Dermis microvascular lymphatic vessel endothelial cell (primary cell): ENCODE measurements around the gene GMPS. TPM values are rescaled to one million over a fixed set of nuclear protein-coding genes. Genes with fewer than 3 reads are reported as not detected.
A peak's percentile ranks its signal among the peaks of the same experiment; 100 is the strongest.
"Not testable (repeated sequence)": the region's sequence is repeated elsewhere in the genome, so short reads cannot be mapped to it uniquely, and the experiment has no call there.

Experiments used
- DNase-seq, 2 donors: peaks; one replicate each; pipeline versions ENCODE4 v3.0.0 to v3.0.0-alpha.2; 2010; ENCODE audit warnings: low read depth in 2 of 2
- total RNA-seq: library from RNA; depleted of rRNA; stranded (reverse); fragments of >200 nt; gene quantifications from 2 replicates; pipeline ENCODE4 v1.2.1, GENCODE V29; 2014

GMPS gene
- total RNA-seq, 1 donor from 2014 or later: 11.0 TPM

DNA sequence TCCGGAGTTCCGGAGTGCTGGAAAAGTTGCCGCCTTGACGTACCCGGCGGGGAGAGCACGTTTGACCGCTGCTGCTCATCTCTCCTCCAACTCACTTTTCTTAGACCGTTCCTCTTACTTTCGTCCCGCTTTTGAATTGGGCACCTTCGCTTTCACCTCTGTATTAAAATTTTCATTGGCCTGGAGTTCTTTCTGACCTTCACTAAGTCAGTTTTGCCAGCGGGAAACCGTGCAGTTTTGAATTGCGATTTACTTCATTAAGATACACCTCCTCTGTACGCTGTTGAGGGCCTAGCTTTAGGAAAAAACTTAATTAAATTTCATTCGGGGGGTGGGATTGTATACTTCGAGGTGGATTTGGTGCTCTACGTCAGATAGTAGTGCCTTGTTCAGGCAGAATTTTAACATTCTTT is 1.3 kb downstream of the GMPS start:
- DNase-seq: no peak

DNA sequence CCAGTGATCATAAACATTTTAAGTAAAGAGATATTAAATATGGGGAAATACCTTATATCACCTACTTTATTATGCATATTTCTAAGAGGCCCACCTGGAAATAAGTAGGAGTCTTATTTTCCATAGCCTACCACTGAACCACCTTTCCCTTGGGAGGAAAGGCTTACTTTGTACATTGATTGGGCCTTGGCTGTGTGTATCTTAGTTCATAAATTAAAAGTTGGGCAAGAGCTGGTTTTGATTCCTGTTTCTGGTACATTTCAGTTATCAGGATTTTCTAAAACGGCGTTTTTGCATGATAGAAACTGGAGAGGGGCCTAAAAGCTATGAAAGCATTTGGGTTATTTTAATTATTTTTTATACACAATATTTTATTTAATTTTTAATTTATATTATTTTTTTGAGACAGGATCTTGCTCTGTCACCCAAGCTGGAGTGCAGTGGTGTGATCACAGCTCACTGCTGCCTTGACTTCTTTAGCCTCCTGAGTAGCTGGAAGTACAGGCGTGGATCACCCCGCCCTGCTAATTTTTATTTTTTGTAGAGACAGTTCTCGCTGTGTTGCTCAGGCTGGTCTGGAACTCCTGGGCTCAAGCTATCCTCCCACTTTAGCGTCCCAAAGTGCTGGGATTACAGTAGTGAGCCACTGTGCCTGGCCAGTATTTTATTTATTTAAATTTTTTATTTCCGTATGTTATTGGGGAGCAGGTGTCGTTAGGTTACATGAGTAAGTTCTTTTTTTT is 2.6 kb downstream of the GMPS start:
- DNase-seq: no peak

DNA sequence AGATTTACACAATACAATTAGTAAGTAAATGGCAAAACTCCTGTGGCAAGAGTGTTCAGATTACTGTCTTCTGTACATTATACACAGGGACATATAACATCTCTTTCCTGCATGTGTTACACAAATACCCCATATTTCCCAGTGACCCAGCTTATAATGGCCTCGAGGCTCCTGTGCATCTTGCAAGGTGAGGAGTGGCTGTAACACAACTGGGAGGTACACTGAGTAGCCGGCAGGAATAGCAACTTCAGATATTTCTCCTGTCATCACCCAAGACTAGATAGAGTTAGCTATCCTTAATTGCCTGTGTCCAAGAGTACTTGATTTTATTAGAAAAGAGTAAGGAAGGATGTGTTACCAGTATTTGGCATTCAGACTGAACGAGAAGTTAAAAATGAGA is 5.6 kb downstream of the GMPS start:
- DNase-seq: no peak

DNA sequence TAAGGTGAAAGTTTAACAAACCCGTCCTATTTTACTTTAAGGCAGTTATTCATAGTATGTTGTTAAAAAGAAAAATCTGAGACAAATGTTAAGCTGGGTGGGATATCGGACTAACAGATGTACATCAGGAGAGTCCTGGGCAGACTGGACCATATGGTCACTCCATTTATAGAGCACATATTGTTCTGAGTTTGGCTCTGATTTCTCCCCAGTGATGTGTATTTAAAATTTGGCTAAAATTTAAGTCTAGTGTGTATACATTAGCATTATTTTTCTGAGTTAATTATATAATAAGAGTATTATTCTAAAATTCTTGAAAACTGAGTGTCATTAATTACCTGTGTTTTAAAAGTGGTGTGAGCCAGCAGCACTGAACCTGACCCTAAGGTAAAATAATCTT is 6.1 kb downstream of the GMPS start:
- no peak for DNase-seq

DNA sequence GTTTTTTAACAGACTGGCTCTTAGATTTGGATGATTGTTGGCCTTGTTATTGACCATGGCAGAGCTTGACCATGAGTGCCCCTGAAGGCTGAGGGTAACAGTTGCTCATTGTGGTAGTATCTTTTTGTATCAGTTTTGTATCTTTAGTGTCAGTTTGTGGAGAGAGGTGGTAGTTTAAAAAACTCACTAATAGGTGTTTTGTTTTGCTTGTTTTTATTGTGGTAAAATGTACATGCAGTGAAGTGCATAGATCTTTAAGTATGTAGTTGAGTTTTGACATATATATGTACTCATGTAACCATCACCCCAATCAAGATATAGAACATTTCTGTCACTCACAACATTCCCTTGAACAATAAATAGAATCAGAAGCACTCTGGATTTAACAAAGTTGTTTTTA is 9.8 kb downstream of the GMPS start:
- DNase-seq: no peak

DNA sequence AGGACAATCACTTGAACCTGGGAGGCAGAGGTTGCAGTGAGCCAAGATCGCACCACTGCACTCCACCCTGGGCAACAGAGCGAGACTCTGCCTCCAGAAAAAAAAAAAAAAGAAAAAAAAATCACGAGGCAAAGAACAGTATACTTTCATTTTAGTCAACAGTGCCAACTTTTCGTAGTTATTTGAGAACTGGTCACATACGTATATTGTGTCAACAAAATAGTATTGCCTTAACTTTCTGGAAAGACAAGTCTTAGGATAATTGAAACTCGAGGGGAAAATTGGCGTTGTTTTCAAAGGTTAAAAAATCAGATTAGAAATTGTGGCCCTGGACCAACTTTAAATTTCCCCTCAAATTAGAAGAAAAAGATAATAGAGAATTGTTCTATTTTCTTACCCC is 13.8 kb downstream of the GMPS start:
- DNase-seq: no peak

DNA sequence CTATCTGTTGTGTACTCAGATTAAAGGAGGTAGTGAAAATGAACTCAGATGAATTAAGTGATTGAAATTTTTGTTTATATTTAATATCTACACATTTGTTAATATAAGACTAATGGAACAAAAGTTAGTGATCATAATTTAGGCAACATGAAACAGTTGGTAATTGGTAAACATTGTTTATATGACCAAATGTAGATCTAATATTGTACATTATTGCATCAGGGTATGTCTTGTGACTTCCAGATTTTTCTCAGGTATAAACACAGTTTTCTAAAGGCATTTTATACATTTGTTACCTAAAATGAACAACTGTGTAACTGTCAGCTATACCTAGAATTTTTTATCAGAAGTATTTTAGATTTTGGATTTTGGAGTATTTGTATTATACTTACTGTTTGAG is 14.8 kb downstream of the GMPS start:
- DNase-seq: no peak

DNA sequence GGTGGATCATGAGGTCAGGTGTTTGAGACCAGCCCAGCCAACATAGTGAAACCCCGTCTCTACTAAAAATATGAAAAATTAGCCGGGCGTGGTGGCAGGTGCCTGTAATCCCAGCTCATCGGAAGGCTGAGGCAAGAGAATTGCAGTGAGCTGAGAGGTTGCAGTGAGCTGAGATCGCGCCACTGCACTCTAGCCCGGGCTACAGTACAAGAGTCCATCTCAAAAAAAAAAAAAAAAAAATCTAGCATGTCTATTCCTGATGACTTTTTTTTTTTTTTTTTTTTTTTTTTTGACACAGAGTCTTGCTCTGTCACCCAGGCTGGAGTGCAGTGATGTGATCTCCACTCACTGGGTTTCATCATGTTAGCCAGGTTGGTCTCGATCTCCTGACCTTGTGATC is 15.9 kb downstream of the GMPS start:
- DNase-seq: not testable (repeated sequence)

DNA sequence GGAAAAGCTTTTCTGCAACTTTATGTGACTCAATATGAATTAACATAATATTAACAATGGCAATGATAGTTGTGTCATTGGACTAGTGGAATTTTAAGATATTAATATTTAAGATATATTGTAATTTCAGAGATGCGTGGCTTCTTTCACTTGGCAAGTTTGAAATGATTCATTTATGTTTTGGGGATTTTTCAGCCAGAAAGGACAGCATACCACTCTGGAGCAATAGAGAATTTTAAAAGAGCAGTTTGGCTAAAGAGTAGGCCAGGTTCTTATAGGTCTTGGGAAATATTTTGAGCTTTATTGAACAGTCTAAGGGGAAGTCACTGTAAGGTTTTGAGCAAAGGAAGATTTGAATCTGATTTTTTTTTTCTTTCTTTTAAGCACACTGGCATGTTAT is 16.5 kb downstream of the GMPS start:
- DNase-seq: no peak

DNA sequence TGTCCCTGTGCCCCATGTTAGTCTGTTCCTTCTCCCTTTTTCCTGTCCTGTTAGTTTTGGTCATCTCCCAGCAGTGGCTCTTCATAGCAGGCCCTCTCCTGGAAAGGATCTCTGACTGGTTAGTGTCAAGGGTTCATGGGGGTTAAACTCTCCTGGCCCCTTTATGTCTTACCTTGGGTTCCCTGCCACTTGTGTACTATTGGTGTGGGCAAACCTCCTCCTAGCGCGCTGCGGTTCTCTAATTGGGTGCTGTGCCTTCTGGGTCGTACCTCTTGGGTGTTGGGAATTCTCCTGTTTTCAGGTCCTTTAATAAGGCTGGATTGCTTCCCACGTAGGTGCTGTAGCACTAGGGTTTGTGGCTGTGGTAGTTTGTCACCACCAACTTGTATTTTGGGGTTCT is 18.8 kb downstream of the GMPS start:
- DNase-seq: no peak

DNA sequence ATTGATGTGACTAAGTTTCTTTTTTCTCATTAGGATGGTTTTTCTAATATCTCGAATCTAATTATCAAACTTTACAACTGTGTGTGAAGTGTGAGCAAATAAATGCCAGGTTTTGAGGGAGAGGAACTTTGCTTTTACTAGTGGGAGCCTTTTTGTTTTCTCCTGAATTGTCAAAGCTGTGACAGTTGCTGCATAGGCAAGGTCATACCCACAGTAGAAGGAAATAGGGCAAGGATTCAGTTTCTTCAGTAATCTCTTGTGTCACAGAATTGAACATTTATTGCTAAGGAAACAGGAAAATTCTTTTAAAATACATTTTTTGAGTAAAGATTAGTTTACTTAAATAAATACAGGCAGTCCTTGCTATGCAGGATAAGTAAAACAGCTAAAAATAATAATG is 19.5 kb downstream of the GMPS start:
- no peak for DNase-seq

DNA sequence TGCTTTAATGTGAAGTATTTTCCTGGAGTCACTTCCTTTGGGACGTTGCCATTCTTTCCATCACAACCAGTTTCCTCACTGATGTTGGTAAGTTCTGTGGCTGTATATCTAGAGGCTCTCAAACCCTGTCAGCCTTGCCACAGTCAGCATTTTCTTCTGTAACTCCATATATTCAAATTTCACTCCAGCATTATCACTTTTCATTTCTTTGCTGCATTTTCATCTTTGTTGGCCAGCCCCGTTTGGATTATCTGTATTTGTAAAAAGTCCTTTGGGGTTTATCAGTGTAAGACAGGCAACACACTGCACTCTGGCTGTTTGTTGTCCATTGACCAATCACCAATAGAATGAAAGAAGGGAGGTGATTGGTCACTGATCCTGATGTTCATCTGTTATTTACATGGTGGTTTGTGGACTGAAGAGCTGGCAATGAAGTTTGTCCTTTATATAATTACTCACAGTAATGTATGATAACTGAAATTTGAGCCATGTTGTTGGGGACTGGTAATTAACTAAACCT is 20.3 kb downstream of the GMPS start:
- peak; percentile 78 to 96 for DNase-seq

DNA sequence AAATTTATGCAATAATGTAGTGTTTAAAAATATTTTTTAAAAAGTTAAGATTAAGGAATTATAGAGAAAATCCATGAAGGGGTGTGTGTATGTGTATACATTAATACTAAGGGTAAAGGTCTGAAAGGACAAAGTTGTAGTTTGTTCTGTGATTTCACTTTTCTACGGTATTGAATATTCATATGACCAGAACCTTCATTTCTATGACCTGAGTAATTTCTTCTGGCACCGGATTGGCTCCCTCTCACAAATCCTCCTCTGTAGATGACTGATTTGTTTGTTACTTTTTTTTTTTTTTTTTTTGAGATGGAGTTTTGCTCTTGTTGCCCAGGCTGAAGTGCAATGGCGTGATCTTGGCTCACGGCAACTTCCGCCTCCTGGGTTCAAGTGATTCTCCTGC is 20.9 kb downstream of the GMPS start:
- DNase-seq: no peak

DNA sequence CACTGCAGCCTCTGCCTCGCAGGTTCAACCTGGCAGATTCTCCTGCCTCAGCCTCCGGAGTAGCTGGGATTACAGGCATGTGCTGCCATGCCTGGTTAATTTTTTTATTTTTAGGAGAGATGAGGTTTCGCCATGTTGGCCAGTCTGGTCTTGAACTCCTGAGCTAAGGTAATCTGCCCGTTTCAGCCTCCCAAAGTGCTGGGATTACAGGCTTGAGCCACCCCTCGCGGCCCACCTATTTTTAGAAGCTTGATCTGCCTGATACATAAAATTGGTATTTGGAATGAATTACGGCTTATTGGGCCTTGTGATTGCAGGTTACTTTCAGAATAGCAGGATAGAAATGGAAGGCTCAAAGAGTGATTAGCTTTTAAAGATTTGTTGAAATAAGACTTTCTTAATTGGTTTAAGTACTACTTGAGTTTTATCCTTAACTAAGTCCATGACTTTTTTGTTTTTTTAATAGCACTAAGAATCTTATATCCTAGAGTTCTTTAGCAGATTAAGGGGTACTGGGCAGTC is 25.0 kb downstream of the GMPS start:
- DNase-seq: no peak

DNA sequence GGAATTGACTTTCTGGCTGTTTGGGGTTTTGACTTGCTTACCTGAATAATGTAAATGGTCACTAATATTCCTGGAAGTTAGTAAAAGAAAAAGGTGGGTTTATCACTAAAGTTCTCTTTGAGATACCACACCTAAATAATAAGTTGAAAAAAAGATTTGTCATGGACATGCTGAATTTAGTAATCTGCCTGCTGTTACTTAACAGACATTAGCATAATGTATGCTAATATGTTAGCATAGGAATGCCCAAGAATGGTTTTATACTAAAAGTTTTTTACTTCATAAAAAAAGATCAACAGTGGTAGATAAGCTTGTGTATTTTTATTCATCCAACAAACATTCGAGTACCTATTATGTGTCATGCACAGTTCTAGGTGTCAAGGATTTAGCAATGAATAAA is 36.5 kb downstream of the GMPS start:
- DNase-seq: no peak

DNA sequence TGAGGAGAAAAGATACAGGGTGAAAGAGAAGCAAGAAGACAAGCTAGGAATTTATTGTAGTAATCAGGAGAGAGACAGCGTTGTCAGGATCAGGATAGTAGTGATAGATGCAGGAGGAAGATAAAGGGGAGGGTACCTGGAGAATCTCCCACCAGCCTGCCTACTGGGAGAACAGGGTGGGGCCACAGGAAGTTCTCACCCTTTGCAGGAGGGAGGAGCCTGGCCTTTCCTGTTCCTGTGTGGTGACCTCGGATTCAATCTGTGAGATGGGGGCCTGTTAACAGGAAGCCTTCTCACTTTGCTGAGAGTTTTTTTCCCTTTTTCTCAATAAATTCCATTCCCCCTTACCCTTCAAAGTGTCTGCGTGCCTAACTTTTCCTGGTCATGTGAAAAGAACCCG is 37.6 kb downstream of the GMPS start:
- no peak for DNase-seq

DNA sequence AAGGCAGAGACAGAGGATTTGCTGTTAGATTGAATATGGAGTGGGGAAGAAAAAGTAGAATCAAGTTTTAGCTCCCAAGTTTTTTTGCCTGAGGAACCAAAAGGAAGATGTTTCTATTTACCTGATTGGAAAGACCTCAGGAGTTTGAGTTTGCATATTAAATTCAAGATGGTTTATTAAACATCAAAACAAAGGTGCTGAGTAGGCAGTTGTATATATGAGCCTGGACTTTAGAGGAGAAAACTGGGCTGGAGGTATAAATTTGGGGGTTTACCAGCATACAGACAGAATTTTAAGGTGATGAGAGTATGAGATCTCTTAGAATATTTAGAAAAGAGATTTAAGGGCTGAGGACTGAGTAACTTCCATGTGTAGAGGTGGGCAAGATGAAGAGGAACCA is 38.2 kb downstream of the GMPS start:
- no peak for DNase-seq

DNA sequence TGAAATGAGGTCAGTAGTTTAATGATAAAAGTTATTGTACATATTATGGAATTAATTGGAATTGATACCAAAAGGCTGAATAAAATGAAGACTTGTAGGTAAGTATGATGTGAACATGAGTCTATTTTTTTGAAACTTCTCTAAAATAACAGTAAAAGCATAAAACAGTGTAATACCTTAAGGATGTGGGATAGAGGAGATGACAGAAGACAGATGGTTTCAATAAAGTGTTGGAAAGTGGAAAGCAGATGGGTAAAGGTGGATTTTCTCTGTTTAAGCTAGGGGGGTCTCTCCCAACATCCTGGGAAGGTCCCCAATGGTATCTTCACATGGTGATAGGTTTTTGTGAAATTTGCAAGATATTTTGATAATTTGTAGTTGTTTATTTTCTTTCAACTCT is 41.6 kb downstream of the GMPS start:
- DNase-seq: no peak

DNA sequence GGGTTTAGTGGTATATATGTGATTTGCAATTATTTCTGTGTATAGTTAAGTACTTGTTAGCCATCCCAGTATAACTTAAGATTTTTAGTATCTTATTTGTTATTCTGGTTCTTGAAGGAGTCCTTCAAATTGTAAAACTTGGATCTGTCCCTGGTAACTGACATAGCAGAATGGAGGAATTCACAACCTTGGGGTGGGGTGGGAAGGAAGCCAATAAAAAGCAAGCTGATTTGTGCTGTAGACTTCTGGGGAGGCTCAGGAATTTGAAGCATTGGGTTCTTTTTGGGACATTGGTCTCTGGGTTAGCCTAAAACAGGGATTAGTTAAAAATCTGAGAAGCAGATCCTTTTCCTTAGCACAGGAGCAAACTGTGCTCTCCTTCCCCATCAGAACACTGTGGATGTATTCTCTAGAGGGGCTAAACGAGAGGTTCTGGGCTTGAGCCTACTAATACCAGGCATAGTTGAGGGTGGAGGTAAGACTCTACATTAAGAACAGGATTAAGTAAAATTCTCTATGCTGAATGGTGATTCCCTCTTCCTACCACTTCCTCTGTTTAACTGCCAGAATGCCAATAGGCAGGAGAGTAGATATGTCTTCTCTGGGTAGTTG is 42.2 kb downstream of the GMPS start:
- no peak for DNase-seq

DNA sequence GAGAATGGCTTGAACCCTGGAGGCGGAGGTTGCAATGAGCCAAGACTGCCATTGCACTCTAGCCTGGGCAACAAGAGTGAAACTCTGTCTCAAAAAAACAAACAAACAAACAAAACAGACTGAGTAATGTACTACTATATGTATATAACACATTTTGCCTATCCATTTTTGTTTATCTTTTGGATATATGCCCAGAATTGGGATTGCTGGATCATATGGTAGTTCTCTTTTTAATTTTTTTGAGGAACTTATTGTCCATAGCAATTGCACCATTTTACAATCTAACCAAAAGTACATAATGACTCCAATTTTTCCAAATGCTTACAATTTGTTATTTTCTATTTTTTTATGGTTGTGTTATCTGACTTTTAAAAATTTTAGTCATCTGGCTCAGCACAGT is 47.3 kb downstream of the GMPS start:
- no peak for DNase-seq

DNA sequence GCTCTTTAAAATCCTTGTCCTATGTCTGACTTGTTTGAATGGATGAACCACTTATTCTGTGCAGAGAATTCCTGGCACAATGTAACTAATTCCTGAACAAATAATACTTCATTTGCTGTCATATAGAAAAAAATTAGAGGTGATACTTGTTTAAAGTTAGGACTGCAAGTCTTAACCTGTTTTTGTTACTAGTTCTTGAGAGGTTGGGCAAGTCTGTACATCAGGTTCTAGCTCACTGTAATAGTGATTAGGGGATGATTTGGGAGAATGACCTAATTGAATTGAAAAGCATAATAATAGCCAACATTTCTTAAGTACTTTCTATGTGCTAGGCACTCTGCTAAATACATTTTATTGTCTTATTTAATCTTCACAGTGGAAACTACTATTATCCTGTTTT is 49.3 kb downstream of the GMPS start:
- no peak for DNase-seq

DNA sequence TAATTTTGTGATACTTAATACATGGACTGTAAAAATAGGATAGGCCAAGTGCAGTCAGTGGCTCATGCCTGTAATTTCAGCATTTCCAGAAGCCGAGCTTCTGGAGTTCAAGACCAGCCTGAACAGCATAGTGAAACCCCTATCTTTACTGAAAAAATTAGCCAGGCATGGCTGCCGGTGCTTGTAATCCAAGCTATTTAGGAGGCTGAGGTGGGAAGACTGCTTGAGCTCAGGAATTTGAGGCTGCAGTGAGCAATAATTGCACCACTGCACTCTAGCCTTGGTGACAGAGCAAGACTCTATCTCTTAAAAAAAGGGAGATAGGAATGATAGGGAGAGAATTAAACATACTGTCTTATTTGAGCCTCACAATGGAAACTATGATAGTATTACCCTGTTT is 51.0 kb downstream of the GMPS start:
- DNase-seq: no peak

DNA sequence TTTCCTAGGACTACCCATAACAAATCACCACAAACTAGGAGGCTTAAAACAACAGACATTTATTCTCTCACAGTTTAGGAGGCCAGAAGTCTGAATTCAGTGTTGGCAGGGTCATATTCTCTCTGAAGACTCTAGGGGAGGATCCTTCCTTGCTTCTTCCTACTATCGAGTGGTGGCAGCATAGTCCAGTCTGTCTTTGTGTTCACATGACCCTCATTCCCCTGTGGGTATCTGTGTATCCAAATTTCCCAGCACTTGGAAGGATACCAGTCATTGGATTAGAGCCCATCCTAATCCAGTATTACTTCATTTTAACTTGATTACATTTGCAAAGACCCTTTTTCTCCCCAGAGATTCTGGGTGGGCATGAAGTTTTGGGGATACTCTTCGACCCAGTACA is 63.8 kb downstream of the GMPS start:
- DNase-seq: no peak
